Measurements from ENCODE around the gene ACAA2. TPM values are rescaled to one million over a fixed set of nuclear protein-coding genes. Genes with fewer than 3 reads are reported as not detected.

ACAA2 gene
- total RNA-seq, 1 experiment from 2014 or later, result 136 TPM

GRCh38 chr18:49856496-49856895 lies 43.2 kb upstream of the ACAA2 start:
- Mint-ChIP-seq H3K9me3 (no peaks in the 10 kb centered on the region), H3K27ac (no peak overlapping the region), H3K36me3 (no peaks in the 10 kb centered on the region), H3K4me1 (peaks cover 12% of the 10 kb centered on the region), H3K27me3 (ENCODE audit: low read depth) (no peaks in the 10 kb centered on the region), H3K4me3 (no peak overlapping the region)
- CTCF ChIA-PET, result interaction anchor here (0.6 to 1.3 kb wide), 3 partner anchors 21 to 391 kb away, joined by 3 to 4 read pairs (median 4); no protein-coding TSS in a partner anchor
- POLR2A ChIA-PET, result interaction anchor here (0.6 kb wide), 1 partner anchor 353 kb away, joined by 7 read pairs; no protein-coding TSS in a partner anchor
- ATAC-seq (no peak), DNase-seq (ENCODE audit: low spot score) (no peak)
- TF ChIP-seq ATF1 (CRISPR knock-in tag; IDR thresholded peaks at IDR 0.05) (no peak), ZNF232 (CRISPR knock-in tag; IDR thresholded peaks at IDR 0.05) (no peak), ESRRA (CRISPR knock-in tag; IDR thresholded peaks at IDR 0.05; ENCODE audit: borderline replicate concordance) (no peak), RELA (CRISPR knock-in tag; IDR thresholded peaks at IDR 0.05; ENCODE audit: borderline replicate concordance) (no peak), MLX (CRISPR knock-in tag; IDR thresholded peaks at IDR 0.05) (no peak), MXD4 (CRISPR knock-in tag; IDR thresholded peaks at IDR 0.05; ENCODE audit: borderline replicate concordance) (no peak), JAZF1 (CRISPR knock-in tag; IDR thresholded peaks at IDR 0.05) (no peak), USF2 (CRISPR knock-in tag; IDR thresholded peaks at IDR 0.05) (no peak), ZNF219 (CRISPR knock-in tag; IDR thresholded peaks at IDR 0.05; ENCODE audit: borderline replicate concordance) (no peak), ATF3 (CRISPR knock-in tag; conservative IDR thresholded peaks at IDR 0.05) (no peak), CREB1 (CRISPR knock-in tag; IDR thresholded peaks at IDR 0.05) (no peak), ZNF532 (CRISPR knock-in tag; IDR thresholded peaks at IDR 0.05; ENCODE audit: borderline replicate concordance) (no peak), NR2C2 (CRISPR knock-in tag; IDR thresholded peaks at IDR 0.05) (no peak), AR (CRISPR knock-in tag; IDR thresholded peaks at IDR 0.05) (no peak)

- no peak overlapping the region for H3K27ac Mint-ChIP-seq
- DNase-seq (ENCODE audit: low spot score) (no peak), ATAC-seq (no peak)
- POLR2A ChIA-PET, result no interaction called here
- no peaks in the 10 kb centered on the region for H3K27me3 Mint-ChIP-seq (ENCODE audit: low read depth)
- H3K9me3 Mint-ChIP-seq, result no peaks in the 10 kb centered on the region
- no peaks in the 10 kb centered on the region for H3K36me3 Mint-ChIP-seq
- peaks cover 12% of the 10 kb centered on the region for H3K4me1 Mint-ChIP-seq
- no peak overlapping the region for H3K4me3 Mint-ChIP-seq
- CTCF ChIA-PET, result interaction anchor here (0.8 to 1.3 kb wide), 3 partner anchors 22 to 390 kb away, joined by 3 to 4 read pairs (median 4); no protein-coding TSS in a partner anchor
- no peak for TF ChIP-seq AFF4 (CRISPR knock-in tag; IDR thresholded peaks at IDR 0.05; ENCODE audit: borderline replicate concordance)
- no peak for TF ChIP-seq IRF2 (CRISPR knock-in tag; IDR thresholded peaks at IDR 0.05; ENCODE audit: borderline replicate concordance, low read depth)
- no peak for TF ChIP-seq JAZF1 (CRISPR knock-in tag; IDR thresholded peaks at IDR 0.05)
- no peak for TF ChIP-seq MLX (CRISPR knock-in tag; IDR thresholded peaks at IDR 0.05)
- TF ChIP-seq JUN (CRISPR knock-in tag; IDR thresholded peaks at IDR 0.05), result no peak
- no peak for TF ChIP-seq FOXP1 (CRISPR knock-in tag; IDR thresholded peaks at IDR 0.05; ENCODE audit: borderline replicate concordance)
Measured at GRCh38 chr18:49855711-49856415, 42.5 kb upstream of the ACAA2 start.

Data from WTC11 (cell line).